Stimulated activated CD4-positive, alpha-beta T cell treated with anti-CD3 and anti-CD28 coated beads, Interleukin-2, amount 100 ng/mL, for 48 hours (primary cell): ENCODE results near the gene NDUFAF8.
A peak's percentile ranks its signal among the peaks of the same experiment; 100 is the strongest.
"Not testable (repeated sequence)": the region's sequence is repeated elsewhere in the genome, so short reads cannot be mapped to it uniquely, and the experiment has no call there.

ENCODE experiments used
- DNase-seq, 2 donors: peaks; one replicate each; pipeline ENCODE4 v3.0.0-alpha.2; 2020

The NDUFAF8 gene

GRCh38 chr17:81227630-81228029, 11.5 kb upstream of the NDUFAF8 start:
- not testable (repeated sequence) for DNase-seq

GRCh38 chr17:81228420-81228819, 10.7 kb upstream of the NDUFAF8 start:
- DNase-seq, result no peak

GRCh38 chr17:81228834-81229665, 10.1 kb upstream of the NDUFAF8 start:
- no peak for DNase-seq

- no peak for DNase-seq
Measured at GRCh38 chr17:81229666-81229920, 9.5 kb upstream of the NDUFAF8 start.

GRCh38 chr17:81230043-81230820, 8.9 kb upstream of the NDUFAF8 start:
- DNase-seq, result no peak

- no peak for DNase-seq
Measured at GRCh38 chr17:81231121-81231645, 7.9 kb upstream of the NDUFAF8 start.

GRCh38 chr17:81231766-81232581, 7.1 kb upstream of the NDUFAF8 start:
- no peak for DNase-seq

GRCh38 chr17:81232616-81233241, 6.4 kb upstream of the NDUFAF8 start:
- no peak for DNase-seq

- no peak for DNase-seq
Measured at GRCh38 chr17:81233316-81233715, 5.8 kb upstream of the NDUFAF8 start.

- DNase-seq, result no peak
Measured at GRCh38 chr17:81233811-81234505, 5.2 kb upstream of the NDUFAF8 start.

GRCh38 chr17:81234506-81234855, 4.6 kb upstream of the NDUFAF8 start:
- DNase-seq, result no peak

GRCh38 chr17:81234940-81235821, 3.9 kb upstream of the NDUFAF8 start:
- no peak for DNase-seq

- DNase-seq, result no peak
Measured at GRCh38 chr17:81235822-81236740, 3.0 kb upstream of the NDUFAF8 start.

- no peak for DNase-seq
Measured at GRCh38 chr17:81236784-81237183, 2.3 kb upstream of the NDUFAF8 start.

- DNase-seq, result no peak
Measured at GRCh38 chr17:81237591-81238489, 1.3 kb upstream of the NDUFAF8 start.

- no peak for DNase-seq
Measured at GRCh38 chr17:81238490-81238814, 666 bp upstream of the NDUFAF8 start.

- peak; percentile 31 to 41 for DNase-seq
Measured at GRCh38 chr17:81239714-81240555, 817 bp downstream of the NDUFAF8 start.

GRCh38 chr17:81240761-81241160, 1.6 kb downstream of the NDUFAF8 start:
- no peak for DNase-seq
